OCI-LY7 (cell line): Measurements from ENCODE around the gene UNKL.

ENCODE experiments used
- EZH2phosphoT487 ChIP-seq: fragments of 200-600 bp; sonication (generic); IDR thresholded peaks from 2 replicates; pipeline ENCODE4 v1.6.1; 2018; ENCODE audit warnings: low read depth, borderline replicate concordance, mild to moderate bottlenecking, mixed run types, antibody characterized with exemption, low read length, moderate library complexity, mixed read lengths
- TF ChIP-seq, protein P1 (sequence below): fragments of 200-600 bp; sonication (generic); conservative IDR thresholded peaks from 2 replicates; pipeline ENCODE4 v1.5.1; 2014; ENCODE audit warnings: mild to moderate bottlenecking, antibody characterized with exemption, low read length, moderate library complexity, mixed read lengths

DNA sequence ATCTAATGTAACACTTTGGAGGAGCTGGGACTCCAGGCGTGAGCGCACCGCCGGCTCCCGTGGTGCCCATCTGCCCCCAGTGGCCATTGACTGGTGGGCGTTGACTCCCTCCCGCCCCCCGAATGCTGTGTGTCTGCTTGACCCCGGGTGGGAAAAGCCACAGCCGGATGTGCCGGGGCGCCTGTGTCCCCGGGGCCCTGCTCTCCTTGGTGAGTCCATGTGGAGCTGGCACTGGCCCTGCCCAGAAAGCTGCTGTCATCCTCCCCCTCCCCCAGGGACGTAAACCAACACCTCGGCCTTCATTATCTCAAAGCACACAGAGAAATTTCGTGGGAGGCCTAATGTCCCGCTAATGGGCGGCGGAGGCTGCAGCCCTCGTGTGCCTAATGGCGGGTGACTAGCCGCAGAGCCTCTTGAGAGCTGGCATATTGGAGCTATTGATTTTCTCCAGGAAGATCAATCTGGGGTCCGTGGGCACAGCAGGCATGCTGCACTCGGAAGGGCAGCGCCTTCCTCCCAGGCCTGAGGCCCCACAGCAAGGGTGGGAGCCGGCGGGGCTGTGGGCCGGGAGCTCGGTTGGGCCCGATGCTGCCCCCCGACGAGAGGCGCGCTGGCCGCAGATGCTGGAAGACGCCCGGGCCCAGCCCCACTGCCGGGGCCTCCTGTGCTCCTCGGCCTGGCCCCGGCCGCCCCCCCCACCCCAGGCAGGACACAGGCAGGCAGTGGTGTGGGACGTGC is 12.4 kb upstream of the UNKL start:
- TF ChIP-seq, protein P1, sequence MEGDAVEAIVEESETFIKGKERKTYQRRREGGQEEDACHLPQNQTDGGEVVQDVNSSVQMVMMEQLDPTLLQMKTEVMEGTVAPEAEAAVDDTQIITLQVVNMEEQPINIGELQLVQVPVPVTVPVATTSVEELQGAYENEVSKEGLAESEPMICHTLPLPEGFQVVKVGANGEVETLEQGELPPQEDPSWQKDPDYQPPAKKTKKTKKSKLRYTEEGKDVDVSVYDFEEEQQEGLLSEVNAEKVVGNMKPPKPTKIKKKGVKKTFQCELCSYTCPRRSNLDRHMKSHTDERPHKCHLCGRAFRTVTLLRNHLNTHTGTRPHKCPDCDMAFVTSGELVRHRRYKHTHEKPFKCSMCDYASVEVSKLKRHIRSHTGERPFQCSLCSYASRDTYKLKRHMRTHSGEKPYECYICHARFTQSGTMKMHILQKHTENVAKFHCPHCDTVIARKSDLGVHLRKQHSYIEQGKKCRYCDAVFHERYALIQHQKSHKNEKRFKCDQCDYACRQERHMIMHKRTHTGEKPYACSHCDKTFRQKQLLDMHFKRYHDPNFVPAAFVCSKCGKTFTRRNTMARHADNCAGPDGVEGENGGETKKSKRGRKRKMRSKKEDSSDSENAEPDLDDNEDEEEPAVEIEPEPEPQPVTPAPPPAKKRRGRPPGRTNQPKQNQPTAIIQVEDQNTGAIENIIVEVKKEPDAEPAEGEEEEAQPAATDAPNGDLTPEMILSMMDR = no peak
- TF ChIP-seq EZH2phosphoT487 = no peak
